ENCODE results near the gene PPP1R1C.
"Not testable (repeated sequence)": the region's sequence is repeated elsewhere in the genome, so short reads cannot be mapped to it uniquely, and the experiment has no call there.

Gene PPP1R1C

GRCh38 chr2:181985632-181986205, at the start of gene PPP1R1C:
Gene PPP1R1C, plus strand, starts transcription at chr2:181985853. Its CDS starts 258 bp downstream, at chr2:181986111.
- DNase-seq (ENCODE audit: low spot score): no peak

DNA sequence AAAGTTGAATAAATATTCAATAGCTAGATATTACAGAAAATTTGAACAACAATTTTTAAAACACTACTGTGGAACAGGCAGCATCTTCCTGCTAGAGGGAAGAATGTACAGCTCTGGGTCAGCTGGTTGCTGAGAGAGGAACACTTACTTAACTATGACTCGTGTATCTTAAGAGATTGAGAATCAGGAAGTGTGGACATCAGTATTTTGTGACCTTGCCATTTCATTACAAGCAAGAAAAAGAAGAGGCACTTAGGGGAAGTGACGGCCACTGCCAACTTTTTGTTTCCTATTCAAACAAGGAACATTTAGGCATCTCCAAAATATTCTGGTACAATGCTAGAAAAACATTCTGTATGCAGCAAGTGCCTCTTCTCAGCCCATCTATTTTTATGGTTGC, 48.2 kb upstream of the PPP1R1C start:
- no peak for DNase-seq (ENCODE audit: low spot score)

GRCh38 chr2:181943411-181944124, 42.1 kb upstream of the PPP1R1C start:
- DNase-seq (ENCODE audit: low spot score): no peak

- DNase-seq (ENCODE audit: low spot score): no peak
These were observed 41.3 kb upstream of the PPP1R1C start for GRCh38 chr2:181944164-181944913.

DNA sequence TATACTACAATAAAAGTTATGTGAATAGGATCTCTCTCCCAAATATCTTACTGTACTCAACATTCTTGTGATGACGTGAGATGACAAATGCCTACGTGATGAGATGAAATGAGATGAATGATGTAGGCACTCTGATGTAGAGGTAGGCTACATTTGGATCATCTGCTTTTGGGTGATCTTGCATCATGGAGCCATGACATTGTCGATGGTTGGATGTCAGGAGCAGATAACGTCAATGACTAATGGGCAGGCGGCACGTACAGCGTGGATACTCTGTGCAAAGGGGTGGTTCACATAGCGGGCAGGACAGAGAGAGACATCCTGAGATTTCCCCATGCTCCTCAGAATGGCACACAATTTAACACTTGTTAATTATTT, 40.8 kb upstream of the PPP1R1C start:
- DNase-seq (ENCODE audit: low spot score): no peak

- no peak for DNase-seq (ENCODE audit: low spot score)
These were observed 39.1 kb upstream of the PPP1R1C start for GRCh38 chr2:181946444-181947127.

GRCh38 chr2:181947273-181947672, 38.4 kb upstream of the PPP1R1C start:
- no peak for DNase-seq (ENCODE audit: low spot score)

DNA sequence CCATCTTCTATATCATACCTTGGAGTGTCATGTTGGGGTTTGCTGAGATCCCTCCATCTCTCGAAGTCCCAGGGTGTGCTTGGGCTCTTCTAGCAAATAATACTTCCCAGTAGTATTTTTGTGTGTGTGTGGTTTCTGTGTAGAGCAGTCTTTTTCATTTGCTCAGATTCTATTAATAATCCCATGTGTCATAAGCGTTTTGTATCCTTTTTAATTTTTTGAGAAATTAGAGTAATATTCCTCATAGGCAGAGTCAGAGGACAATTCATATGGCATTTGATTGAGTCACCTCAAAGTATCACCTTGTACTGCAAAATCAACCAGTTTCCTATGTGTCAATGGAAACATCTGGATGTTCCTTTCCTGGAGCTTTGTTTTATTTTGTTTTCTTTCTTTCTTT, 37.4 kb upstream of the PPP1R1C start:
- DNase-seq (ENCODE audit: low spot score): no peak

GRCh38 chr2:181949047-181949446, 36.6 kb upstream of the PPP1R1C start:
- no peak for DNase-seq (ENCODE audit: low spot score)

DNA sequence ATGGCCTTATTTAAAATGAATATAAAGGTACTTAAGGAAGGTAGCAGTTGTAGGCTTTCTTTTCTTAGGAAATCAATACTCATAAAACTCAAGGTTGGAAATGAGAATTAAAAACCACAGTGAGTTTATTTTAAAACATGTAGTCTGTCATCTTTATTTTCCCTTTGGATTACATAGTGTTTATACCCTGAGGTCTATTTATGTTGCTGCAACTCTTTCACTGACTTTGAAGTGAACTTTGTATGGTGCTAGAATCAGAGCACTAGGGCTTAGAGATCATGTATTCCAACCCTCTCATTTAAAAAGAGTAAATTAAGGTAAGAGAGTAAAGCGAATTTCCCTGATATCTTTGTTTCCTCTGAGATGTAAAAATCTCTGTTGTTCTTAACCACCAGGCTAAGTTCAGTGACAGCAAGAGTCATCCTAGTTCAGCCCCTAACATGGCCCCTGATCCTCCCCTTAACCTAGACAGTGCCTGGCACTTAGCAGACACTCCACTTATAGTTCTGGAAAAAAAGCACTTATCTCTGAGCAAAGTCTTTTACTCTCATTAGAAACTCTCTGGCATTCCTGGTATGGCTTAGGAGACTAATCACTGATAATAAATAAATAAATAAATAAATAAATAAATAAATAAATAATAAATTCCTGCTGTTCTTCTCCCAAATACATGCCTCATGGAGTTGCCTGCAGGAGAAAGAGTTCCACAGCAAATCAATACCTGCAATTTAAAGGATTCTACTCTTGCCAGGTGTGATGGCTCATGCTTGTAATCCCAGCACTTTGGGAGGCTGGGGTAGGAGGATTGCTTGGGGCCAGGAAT, 33.0 kb upstream of the PPP1R1C start:
- DNase-seq (ENCODE audit: low spot score): no peak

- DNase-seq (ENCODE audit: low spot score): peak; percentile 82
These were observed 31.6 kb upstream of the PPP1R1C start for GRCh38 chr2:181953881-181954537.

DNA sequence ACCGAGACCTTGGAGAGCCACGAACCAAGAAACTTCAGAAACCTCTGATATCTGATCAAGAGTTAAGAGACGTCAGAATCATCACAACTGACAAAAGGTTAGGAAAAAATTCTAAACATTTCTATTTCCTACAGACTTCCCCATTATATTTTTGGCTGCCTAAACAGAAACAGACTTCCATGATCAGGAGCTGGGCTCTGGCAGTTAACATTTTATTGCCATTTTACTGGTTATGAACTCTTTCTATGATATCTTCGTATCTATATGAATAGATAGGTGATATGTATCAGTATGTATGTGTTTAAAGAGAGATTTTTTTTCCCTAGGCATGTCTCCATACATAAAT, 31.1 kb upstream of the PPP1R1C start:
- no peak for DNase-seq (ENCODE audit: low spot score)

GRCh38 chr2:181955010-181955409, 30.6 kb upstream of the PPP1R1C start:
- DNase-seq (ENCODE audit: low spot score): no peak

GRCh38 chr2:181955866-181956265, 29.8 kb upstream of the PPP1R1C start:
- DNase-seq (ENCODE audit: low spot score): not testable (repeated sequence)

- DNase-seq (ENCODE audit: low spot score): no peak
These were observed 28.0 kb upstream of the PPP1R1C start for GRCh38 chr2:181957668-181958067.

DNA sequence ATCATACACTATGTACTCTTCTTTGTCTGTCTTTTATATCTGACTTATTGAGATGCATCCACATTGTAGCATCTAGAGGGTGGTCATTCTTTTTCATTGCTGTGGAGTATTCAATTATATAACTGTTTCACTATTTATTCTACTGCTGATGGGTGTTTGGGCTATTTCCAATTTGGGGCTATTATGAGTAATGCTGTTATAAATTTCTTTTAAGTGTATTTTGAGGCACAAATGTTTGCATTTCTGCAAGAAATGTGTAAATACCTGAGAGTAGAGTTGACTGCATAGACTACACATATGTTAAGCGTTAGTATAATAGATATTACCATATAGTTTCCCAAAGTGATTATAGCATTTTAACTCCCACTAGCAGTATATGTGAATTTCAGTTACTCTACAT, 26.9 kb upstream of the PPP1R1C start:
- no peak for DNase-seq (ENCODE audit: low spot score)

- DNase-seq (ENCODE audit: low spot score): no peak
These were observed 26.1 kb upstream of the PPP1R1C start for GRCh38 chr2:181959508-181959907.

GRCh38 chr2:181961167-181961566, 24.5 kb upstream of the PPP1R1C start:
- not testable (repeated sequence) for DNase-seq (ENCODE audit: low spot score)

DNA sequence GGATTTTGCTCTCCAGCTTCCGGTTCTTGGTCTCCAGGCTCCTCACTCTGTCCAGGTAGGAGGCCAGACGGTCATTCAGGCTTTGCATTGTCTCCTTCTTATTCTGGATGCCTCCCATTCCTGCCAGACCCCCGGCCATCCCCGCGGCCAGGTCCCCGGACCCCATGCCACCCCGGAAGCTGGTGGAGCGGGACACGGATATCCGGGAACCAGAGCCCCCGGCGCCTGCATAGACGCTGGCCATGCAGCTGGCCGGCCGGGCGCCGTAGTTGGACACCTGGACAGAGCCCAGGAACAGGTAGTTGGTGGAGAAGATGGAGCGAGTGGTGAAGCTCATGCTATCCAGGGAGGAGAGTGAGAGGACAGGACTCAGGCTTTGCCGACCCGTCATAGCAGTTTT, 23.5 kb upstream of the PPP1R1C start:
- DNase-seq (ENCODE audit: low spot score): no peak

DNA sequence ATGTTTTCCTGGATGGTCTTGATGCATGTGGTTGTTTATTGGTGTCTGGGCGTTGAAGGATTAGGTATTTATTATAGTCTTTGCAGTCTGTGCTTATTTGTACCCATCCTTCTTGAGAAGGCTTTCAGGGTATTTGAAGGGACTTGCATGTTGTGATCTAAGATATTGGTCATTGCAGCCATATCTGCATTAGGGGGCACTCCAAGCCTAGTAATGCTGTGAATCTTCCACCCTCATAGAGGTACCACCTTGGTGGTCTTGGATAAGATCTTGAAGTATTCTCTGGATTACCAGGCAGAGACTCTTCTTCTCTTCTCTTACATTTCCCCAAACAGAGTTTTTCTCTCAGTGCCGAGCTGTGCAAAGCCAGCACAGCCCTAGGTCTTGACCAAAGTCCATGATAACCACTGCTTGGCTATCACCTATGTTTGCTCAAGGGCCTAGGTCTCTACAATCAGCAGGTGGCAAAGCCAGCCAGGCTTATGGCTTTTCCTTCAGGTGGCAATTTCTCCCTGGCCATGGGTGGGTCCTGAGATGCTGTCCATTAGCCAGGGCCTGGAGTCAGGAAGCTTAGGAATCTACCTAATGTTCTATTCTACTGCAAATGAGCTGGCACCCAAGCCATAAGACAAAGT, 15.4 kb upstream of the PPP1R1C start:
- no peak for DNase-seq (ENCODE audit: low spot score)

GRCh38 chr2:181971032-181971431, 14.6 kb upstream of the PPP1R1C start:
- no peak for DNase-seq (ENCODE audit: low spot score)
